Adrenal gland (tissue), 5 donors: ENCODE measurements around the gene TAF11L2.
"Not testable (repeated sequence)": the region's sequence is repeated elsewhere in the genome, so short reads cannot be mapped to it uniquely, and the experiment has no call there.

ENCODE experiments used
- CTCF ChIP-seq, 6 experiments: fragments of 450-650 bp in 4 of 6; fragments of 200-600 bp in 2 of 6; sonication (generic) in 1 of 6; IDR thresholded peaks; 1 replicate in 5 of 6; 2 replicates in 1 of 6; pipeline versions ENCODE4 v1.5.1 to v1.8.0; 2016 to 2021; ENCODE audit warnings: antibody characterized with exemption in 6 of 6, mild to moderate bottlenecking in 2 of 6, moderate library complexity in 1 of 6
- POLR2A ChIP-seq, 2 donors: fragments of 450-650 bp; IDR thresholded peaks; one replicate each; pipeline ENCODE4 v1.6.1; 2017; ENCODE audit warnings: antibody characterized with exemption in 2 of 2, mild to moderate bottlenecking in 2 of 2, moderate library complexity in 1 of 2
- donor health status: DM: no; HTN: no; CAD: no.

GRCh38 chr5:17491257-17491656, 6.8 kb upstream of the TAF11L2 start:
- TF ChIP-seq CTCF, POLR2A (IDR thresholded peaks at IDR 0.05): not testable (repeated sequence)
